Stomach (tissue), 9 donors: Measurements from ENCODE around the gene MTREX. TPM values are rescaled to one million over a fixed set of nuclear protein-coding genes. Genes with fewer than 3 reads are reported as not detected.

ENCODE experiments used
- DNase-seq, 2 donors: peaks; one replicate each; pipeline versions ENCODE4 v3.0.0 to v3.0.0-alpha.2; 2013 to 2019
- H3K27ac ChIP-seq, 5 donors: fragments of 200-600 bp in 4 of 5; sonication (generic) in 4 of 5; one replicate each; pipeline ENCODE4 v1.5.1; 2013 to 2019; ENCODE audit warnings: mild to moderate bottlenecking in 1 of 5, moderate library complexity in 1 of 5
- H3K27me3 ChIP-seq, 3 donors: fragments of 200-600 bp; sonication (generic); one replicate each; pipeline ENCODE4 v1.5.1; 2017 to 2019; ENCODE audit warnings: mixed run types in 1 of 3
- H3K36me3 ChIP-seq, 4 donors: fragments of 200-600 bp; sonication (generic); 1 replicate in 3 of 4; 2 replicates in 1 of 4; pipeline ENCODE4 v1.5.1; 2016 to 2019
- H3K4me1 ChIP-seq, 4 donors: fragments of 200-600 bp; sonication (generic); one replicate each; pipeline ENCODE4 v1.5.1; 2016 to 2019
- H3K4me3 ChIP-seq, 4 donors: fragments of 200-600 bp; sonication (generic) in 3 of 4; one replicate each; pipeline ENCODE4 v1.5.1; 2016 to 2019; ENCODE audit warnings: mild to moderate bottlenecking in 1 of 4
- H3K9me3 ChIP-seq, 4 donors: fragments of 200-600 bp; sonication (generic); one replicate each; pipeline ENCODE4 v1.5.1; 2016 to 2019
- CTCF ChIP-seq, 7 experiments: fragments of 450-650 bp in 4 of 7; fragments of 200-600 bp in 3 of 7; sonication (generic) in 3 of 7; IDR thresholded peaks; one replicate each; pipeline ENCODE4 v1.5.1; 2016 to 2019; ENCODE audit warnings: antibody characterized with exemption in 7 of 7, control low read depth in 2 of 7, mild to moderate bottlenecking in 1 of 7
- EP300 ChIP-seq: sonication (generic); formaldehyde crosslinking; IDR thresholded peaks from one replicate; pipeline ENCODE4 v1.6.1; 2017; ENCODE audit warnings: antibody characterized with exemption
- POLR2A ChIP-seq, 4 donors: fragments of 450-650 bp; IDR thresholded peaks; one replicate each; pipeline ENCODE4 v1.6.1; 2016; ENCODE audit warnings: antibody characterized with exemption in 4 of 4, control low read depth in 2 of 4, mild to moderate bottlenecking in 1 of 4, moderate library complexity in 1 of 4
- POLR2AphosphoS5 ChIP-seq, 3 donors: sonication (generic); formaldehyde crosslinking; IDR thresholded peaks; one replicate each; pipeline ENCODE4 v1.6.1; 2016; ENCODE audit warnings: antibody characterized with exemption in 3 of 3
- WGBS, 5 donors: extraction: QIAGEN DNeasy Blood & Tissue Kit in 3 of 5; methylation state at CpG; one replicate each; pipeline versions ENCODE4 v1.1.5 to v1.1.7; 2013 to 2018; 5-methylcytosine and 5-hydroxymethylcytosine counted together
- intact Hi-C: fragments of 100-400 bp; cut with DNase I; formaldehyde crosslinking; loops from one replicate; pipeline ENCODE4 v1.15.1; 2023; ENCODE audit warnings: low total_unique reads
- polyA plus RNA-seq, 3 donors: library from polyadenylated mRNA; stranded (reverse); fragments of 200-250 nt; gene quantifications; one replicate each; pipeline ENCODE4 v1.2.3, GENCODE V29; 2013
- total RNA-seq, 5 donors: library from RNA; depleted of rRNA; stranded (reverse); fragments of >200 nt; gene quantifications; one replicate each; pipeline versions ENCODE4 v1.1.0 to v1.2.3, GENCODE V29; 2014 to 2016
- donor health status: healthy with polysubstance abuse.
- donor health status: Bipolar disorder and iron deficiency.
- donor health status: healthy.

MTREX gene
- total and polyA plus RNA-seq, 8 donors: 13.6 to 138 (median 30.3) TPM

GRCh38 chr5:55377810-55378209 lies 70.0 kb downstream of the MTREX start:
- Histone ChIP-seq H3K27ac (no peak overlapping the region), H3K27me3 (no peaks in the 10 kb centered on the region), H3K4me3 (no peak overlapping the region), H3K4me1 (no peaks in the 10 kb centered on the region), H3K9me3 (peaks cover 3 to 8% (median 4%) of the 10 kb centered on the region in 4 donors), H3K36me3 (peaks cover 4 to 68% (median 62%) of the 10 kb centered on the region in 4 donors)
- 75 to 95% (median 75%) methylated on average over 1 of the region's 1 CpG for WGBS, 5 donors
- TF ChIP-seq POLR2A (IDR thresholded peaks at IDR 0.05): no peak
- DNase-seq: no peak
- intact Hi-C loops: no loop called here

GRCh38 chr5:55383254-55383653 lies 75.5 kb downstream of the MTREX start:
- peaks cover 6 to 16% (median 13%) of the 10 kb centered on the region in 4 donors for H3K9me3 ChIP-seq
- no peak overlapping the region for H3K4me3 ChIP-seq
- no peak for TF ChIP-seq POLR2A (IDR thresholded peaks at IDR 0.05)
- TF ChIP-seq CTCF (IDR thresholded peaks at IDR 0.05): no peak
- TF ChIP-seq POLR2AphosphoS5 (IDR thresholded peaks at IDR 0.05): no peak
- no peak for TF ChIP-seq EP300
- intact Hi-C loops: no loop called here
- no peaks in the 10 kb centered on the region for H3K4me1 ChIP-seq
- H3K36me3 ChIP-seq: peaks cover 0 to 73% (median 55%) of the 10 kb centered on the region in 4 donors
- DNase-seq: no peak
- no peaks in the 10 kb centered on the region for H3K27me3 ChIP-seq
- no peak overlapping the region for H3K27ac ChIP-seq

- H3K27ac ChIP-seq: no peak overlapping the region
- 76 to 94% (median 89%) methylated on average over 2 of the region's 2 CpGs for WGBS, 5 donors
- H3K9me3 ChIP-seq: peaks cover 6 to 16% (median 13%) of the 10 kb centered on the region in 4 donors
- no peaks in the 10 kb centered on the region for H3K27me3 ChIP-seq
- DNase-seq: no peak
- TF ChIP-seq POLR2AphosphoS5 (IDR thresholded peaks at IDR 0.05) (no peak), EP300 (no peak), POLR2A (IDR thresholded peaks at IDR 0.05) (no peak), CTCF (IDR thresholded peaks at IDR 0.05) (no peak)
- H3K36me3 ChIP-seq: peaks cover 0 to 69% (median 55%) of the 10 kb centered on the region in 4 donors
- intact Hi-C loops: no loop called here
- H3K4me1 ChIP-seq: no peaks in the 10 kb centered on the region
- H3K4me3 ChIP-seq: no peak overlapping the region
Measured at GRCh38 chr5:55384072-55384471, 76.3 kb downstream of the MTREX start.

GRCh38 chr5:55385227-55385626 lies 77.4 kb downstream of the MTREX start:
- Histone ChIP-seq H3K4me1 (peaks cover 0 to 7% (median 4%) of the 10 kb centered on the region in 4 donors), H3K9me3 (peaks cover 6 to 16% (median 13%) of the 10 kb centered on the region in 4 donors), H3K27me3 (no peaks in the 10 kb centered on the region), H3K36me3 (peaks cover 0 to 67% (median 54%) of the 10 kb centered on the region in 4 donors), H3K4me3 (no peak overlapping the region), H3K27ac (no peak overlapping the region)
- WGBS, 5 donors: 96 to 100% (median 100%) methylated on average over 1 of the region's 1 CpG
- intact Hi-C loops: no loop called here
- TF ChIP-seq CTCF (IDR thresholded peaks at IDR 0.05): no peak
- no peak for TF ChIP-seq POLR2A (IDR thresholded peaks at IDR 0.05)
- TF ChIP-seq EP300: no peak
- TF ChIP-seq POLR2AphosphoS5 (IDR thresholded peaks at IDR 0.05): no peak
- DNase-seq: no peak

- H3K27me3 ChIP-seq: no peaks in the 10 kb centered on the region
- H3K4me1 ChIP-seq: peaks cover 0 to 9% (median 5%) of the 10 kb centered on the region in 4 donors
- H3K27ac ChIP-seq: no peak overlapping the region
- peaks cover 6 to 16% (median 13%) of the 10 kb centered on the region in 4 donors for H3K9me3 ChIP-seq
- no peak for DNase-seq
- TF ChIP-seq CTCF (IDR thresholded peaks at IDR 0.05) (no peak), POLR2AphosphoS5 (IDR thresholded peaks at IDR 0.05) (no peak), POLR2A (IDR thresholded peaks at IDR 0.05) (no peak), EP300 (no peak)
- peaks cover 0 to 67% (median 51%) of the 10 kb centered on the region in 4 donors for H3K36me3 ChIP-seq
- 82 to 93% (median 91%) methylated on average over 3 of the region's 3 CpGs for WGBS, 5 donors
- intact Hi-C loops: no loop called here
- H3K4me3 ChIP-seq: no peak overlapping the region
Measured at GRCh38 chr5:55385846-55386245, 78.1 kb downstream of the MTREX start.
